HG02678 (cell line): Measurements from ENCODE around the gene SERINC1.
"Not testable (repeated sequence)": the region's sequence is repeated elsewhere in the genome, so short reads cannot be mapped to it uniquely, and the experiment has no call there.

ENCODE experiments used
- ATAC-seq: cut with Tn5 transposase; IDR thresholded peaks from one replicate; pipeline ENCODE4 v1.9.1; 2021; ENCODE audit warnings: mild to moderate bottlenecking, moderate library complexity; ENCODE audit not compliant: unreplicated experiment

Gene SERINC1

DNA sequence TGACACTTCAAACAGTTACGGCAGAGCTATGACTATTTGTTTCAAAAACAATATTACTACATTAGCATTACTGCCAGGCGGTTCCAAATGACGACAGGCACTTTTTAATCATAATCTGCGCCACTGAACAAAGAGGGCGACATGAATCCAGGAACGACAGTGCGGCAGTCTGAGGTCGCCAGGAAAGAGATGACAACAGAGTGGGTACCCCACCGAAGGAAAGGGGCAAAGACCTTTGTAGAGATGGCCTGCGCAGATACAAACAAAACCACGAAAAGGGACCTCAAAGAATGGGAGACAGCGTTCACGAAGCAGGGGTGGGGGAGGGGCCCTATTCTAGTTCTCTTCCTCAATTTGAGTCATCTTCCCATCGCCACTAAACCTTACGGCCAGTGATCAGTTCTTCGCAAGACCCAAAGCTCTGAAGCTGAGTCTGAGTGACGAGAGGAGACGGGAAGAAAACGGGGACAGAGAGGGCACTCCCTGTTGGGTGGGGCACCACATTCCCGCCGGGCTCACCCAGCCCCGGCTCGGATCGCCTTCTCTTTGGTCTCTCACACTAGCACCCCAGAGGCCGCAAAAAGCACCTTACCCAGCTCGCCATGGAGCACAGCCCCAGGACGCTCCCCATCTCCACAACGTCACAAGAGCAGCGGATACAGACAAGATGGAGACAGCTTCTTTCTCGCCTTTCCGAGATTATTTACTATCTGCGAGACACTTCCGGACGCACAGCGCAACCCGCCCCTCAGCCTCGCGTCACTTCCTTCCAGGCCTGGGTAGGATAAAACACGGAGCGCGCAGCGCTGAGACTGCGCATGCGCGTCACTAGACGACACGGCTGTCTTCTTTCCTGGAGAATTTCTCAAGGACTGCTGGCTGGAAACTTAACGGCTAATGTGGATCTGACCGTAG lies at the start of gene SERINC1:
TSS of gene SERINC1 (minus strand) at position 701 of the 915 bp plus-strand sequence. CDS start at position 631, 70 bp downstream.
- ATAC-seq, result peak; percentile 99

DNA sequence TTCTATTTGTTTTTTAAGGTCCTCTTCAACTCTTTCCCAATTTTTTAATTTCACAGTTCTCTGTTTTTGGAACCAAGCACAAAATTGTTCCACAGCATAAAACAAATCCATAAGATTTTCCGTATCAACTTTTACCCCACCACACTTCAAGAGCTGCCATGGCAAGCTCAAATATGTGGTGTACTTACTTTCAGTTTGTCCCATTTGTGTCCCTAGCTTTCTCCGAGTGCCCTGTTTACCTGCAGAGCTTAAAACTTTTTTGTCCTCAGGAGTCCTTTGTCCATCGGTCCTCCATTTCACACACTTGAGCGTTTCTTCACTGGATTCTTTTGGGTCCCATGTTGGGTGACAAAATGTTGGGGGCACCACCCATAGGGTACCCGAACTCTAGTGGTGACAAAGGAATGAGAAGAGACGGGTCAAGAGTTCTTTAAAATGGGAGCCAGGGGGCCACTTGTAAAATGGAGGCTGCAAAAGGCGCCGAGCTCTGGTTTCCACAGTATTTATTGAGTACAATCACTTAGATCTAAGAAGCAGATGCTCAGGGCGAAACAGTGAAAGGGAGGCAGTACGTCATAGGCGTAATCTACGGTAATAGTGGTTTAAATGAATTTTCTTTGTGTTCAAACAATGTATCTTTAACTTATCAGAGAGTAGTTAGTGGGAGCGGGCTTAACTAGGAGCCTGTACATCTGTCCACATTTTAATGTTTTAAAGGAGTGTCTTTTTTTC lies 39.8 kb upstream of the SERINC1 start:
- no peak for ATAC-seq

DNA sequence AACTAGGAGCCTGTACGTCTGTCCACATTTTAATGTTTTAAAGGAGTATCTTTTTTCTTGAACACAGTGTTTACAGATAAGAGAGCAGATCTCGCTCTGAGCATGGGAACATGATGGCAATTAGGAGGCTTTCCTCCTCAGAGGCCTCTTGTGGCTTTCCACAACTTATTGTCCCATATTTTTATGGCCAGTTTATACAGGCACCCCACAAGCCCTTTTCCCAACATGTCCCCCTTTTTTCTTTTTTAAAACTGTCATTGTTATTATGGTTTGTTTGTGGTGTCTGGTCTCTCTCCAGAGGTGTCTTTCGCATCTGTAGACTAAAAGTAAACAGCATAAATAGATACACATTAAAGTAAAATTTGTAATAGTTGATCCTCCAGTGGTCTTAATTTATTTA lies 33.6 kb upstream of the SERINC1 start:
- not testable (repeated sequence) for ATAC-seq

DNA sequence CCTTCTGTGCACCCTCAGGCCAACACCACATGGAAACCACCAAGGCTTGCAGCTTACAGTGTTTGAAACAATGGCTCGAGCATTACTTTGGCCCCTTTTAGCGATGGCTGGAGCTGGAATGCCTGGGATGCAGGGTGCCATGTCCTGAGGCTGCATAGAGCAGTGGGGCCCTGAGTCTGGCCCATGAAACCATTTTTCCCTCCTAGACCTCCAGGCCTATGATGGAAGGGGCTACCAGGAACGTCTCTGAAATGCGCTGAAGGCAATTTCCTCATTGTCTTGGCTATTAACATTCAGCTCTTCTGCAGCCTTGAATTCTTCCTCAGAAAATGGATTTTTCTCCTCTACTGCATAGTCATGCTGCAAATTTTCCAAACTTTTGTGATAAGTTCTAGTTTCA lies 29.9 kb upstream of the SERINC1 start:
- no peak for ATAC-seq

DNA sequence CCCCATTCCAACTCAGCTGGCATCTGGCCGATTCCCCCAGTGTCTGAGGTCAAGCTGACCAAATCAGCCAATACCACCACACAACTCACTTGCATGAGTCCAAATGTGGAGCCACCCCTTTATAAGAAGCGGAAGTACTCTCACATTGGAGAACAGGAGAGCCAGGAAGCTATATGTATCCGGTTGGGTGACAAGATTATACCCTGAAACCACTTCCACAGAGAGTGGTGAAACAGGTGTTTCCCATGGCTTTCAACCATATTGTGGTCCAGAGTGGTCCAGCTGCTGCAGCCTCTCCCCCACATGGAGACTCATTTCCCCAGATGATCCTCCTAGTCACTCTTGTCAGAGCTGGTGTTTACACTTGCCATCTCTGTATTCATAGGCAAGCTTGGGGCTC lies 24.0 kb upstream of the SERINC1 start:
- ATAC-seq, result peak; percentile 49

DNA sequence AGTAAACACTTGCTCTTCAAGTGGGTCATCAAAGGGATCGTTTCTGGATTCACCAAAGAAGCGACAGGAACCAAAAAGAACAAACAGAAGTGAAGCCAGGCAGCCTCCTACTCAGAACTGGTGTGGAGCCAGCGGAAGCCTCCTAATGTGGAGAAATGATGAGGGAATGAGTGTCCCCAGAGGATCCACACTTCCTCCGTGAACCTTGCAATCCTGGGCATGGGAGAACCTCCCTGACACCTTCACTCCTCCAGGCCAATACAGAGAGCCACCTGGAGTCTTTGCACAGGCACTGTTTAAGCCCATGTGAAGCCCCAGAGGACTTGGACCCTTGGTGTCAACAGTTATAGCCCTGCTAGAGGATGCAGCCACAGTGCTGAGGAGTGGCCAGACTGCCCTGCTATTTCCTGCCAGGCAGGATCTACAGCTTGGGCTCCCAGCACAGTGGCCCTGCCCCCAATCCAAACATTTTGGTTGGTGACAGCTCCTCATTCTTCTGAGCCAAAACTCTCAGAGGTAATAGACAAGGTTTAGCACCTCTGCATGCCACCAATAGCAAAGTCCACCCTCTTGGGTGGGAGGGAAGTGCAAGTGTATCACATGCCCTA lies 23.2 kb upstream of the SERINC1 start:
- no peak for ATAC-seq

DNA sequence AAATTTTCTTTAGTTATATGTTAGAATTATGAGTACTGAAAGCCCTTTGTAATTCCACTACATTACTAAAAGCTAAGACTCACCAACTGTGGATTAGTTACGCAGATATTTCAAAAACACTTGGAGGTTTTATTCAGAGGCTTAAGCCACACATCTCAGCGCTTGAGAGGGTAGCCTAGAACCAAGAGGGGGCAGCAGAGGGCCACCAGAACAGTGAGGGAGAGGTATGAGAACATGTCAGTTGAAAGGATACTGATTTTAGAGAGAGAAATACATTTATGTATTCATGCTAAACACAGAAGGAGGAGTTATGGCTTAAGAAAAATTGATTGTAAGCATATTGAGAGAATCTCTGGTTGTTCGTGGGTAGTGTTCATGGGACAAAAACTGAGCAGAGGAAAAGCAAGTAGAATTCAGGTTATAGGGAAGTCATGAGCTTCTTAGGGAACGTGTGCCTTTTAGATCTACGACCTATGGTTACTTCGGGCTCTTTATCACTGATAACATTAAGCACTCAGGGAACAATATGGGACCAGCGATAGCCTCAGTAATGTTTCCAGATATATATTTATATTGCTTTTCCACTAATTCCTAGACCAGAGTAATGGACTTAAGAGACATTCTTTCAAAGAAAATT lies 20.4 kb upstream of the SERINC1 start:
- ATAC-seq, result peak; percentile 96

DNA sequence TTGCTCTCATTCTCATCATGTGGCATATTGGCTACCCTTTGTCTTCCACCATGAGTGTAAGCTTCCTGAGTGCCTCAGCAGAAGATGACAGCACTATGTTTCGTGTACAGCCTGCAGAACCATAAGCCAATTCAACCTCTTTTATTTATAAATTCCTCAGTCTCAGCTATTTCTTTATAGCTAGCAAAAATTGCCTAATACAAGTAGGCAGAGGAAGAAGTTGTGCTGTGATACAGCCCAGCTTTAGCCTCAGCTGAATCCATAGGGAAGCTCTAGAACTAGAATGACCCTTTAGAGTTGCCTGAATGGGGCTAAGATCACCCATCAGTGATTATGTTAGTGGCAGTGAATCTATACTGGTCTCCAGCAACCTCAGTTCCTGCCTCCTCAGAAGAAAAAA lies 19.0 kb upstream of the SERINC1 start:
- ATAC-seq, result no peak

DNA sequence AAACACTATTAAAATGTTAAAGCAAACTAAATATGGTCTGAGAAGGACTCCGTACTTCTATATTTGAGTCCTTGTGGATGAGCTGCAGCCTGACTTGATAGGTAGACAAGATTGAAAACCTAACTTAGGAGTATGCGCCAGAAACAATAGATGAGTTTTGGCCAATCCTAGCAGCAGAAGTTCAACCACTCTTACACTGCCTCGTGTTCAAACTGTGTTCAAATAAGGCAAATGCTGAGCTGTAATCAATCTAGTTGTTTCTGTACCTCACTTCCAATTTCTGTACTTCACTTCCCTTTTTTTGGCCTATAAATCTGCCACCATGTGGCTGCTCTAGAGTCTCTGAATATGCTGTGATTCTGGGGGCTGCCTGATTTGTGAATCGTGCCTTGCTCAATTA lies 13.2 kb upstream of the SERINC1 start:
- peak; percentile 79 for ATAC-seq

DNA sequence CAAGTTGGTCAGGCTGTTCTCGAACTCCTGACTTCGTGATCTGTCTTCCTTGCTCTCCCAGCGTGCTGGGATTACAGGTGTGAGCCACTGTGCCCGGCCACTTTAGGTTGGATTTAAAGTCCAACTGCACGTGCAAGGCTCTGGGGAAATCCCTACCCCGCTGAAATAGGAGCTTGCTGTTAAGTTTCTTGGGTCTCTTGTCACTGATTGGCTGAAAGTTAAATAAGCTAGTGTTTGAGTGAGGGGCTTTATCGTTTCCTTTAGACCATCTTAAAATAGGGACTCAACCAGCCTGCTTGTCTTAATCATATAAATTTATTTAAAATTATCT lies 11.1 kb upstream of the SERINC1 start:
- no peak for ATAC-seq

DNA sequence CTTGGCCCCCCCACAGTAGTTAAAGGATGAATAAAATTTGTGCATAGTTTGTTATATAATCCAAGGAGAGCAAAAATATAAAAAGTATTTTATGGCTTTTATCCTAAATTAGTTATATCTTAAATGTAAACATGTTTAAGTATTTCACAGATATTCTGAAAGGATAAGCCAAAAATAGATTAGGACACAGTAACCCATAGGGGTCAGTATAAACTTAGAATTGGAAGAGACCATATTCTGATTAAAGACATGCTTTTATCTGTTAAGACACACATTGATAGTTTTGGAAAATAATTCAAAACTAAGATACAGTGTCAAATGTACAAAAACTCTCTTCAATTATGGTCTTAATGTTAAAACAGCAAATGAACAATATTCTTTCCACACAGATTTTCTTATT lies 4.5 kb upstream of the SERINC1 start:
- no peak for ATAC-seq

DNA sequence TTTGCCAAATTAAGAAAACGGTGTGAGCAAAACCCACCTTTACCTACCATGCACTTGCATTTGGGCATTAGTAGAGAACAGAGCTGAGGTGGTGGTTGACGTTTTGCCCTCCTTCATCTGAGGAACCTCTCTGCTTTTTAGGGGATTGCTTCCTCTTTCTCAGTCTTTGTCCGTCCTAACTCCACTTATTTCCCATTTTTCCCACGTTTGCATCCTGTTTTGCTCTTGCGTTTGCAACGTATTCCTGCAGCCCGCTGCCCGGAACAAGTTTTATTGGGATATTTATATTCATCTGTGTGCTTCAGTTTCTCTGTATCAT lies 374 bp upstream of the SERINC1 start:
- ATAC-seq, result peak; percentile 56

DNA sequence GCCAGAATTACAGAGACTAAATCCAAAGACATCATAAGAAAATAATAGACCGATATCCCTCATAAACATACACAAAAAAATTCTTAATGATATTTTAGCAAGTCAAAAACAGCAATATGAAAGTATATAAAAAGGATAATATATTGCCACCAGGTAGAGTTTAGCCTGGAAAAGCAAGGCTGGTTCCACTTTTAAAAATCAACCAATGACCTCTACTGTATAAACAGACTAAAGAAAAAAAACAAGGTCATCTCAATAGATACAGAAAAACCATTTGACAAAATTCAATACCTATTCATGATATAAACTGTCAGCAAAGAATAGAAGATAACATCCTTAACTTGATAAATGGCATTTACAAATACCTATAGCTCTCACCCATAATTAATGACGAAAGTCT lies 9.7 kb downstream of the SERINC1 start:
- no peak for ATAC-seq

DNA sequence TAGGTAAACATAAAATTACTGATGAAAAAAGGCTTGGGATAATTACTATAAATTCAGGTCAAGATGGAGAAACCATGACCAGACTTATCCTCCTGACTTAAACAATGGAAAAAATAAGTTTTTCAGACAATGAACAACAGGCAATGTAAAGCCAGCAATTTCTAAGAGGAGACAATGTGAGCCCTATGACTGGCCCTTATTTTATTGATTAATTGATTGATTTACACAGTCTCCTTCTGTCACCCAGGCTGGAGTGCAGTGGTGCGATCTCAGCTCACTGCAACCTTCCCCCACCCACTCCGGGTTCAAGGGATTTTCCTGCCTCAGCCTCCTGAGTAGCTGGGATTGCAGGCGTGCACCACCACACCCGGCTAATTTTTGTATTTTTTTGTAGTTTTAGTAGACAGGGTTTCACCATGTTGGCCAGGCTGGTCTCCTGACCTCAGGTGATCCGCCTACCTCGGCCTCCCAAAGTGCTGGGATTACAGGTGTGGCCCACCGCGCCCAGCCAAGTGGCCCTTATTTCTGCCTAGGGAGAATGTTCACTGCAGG lies 11.7 kb downstream of the SERINC1 start:
- ATAC-seq, result not testable (repeated sequence)

DNA sequence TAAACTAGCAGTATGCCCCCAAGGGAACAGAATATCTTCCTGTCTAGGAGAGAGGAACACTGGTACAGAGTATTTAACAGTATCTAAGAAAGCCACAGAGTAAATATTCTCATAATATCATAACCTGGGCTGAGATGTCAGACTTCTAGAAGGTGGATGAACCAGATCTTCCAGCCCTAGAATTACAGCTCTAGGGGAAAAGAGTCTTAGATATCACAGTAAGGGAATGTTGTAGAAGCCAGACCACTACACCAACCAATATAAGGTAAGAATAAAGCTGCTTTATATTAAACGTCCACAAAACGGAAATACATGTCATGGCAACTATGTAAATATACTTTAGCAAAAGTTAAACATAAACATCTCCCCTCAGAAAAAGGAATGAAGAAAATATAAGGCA lies 12.4 kb downstream of the SERINC1 start:
- no peak for ATAC-seq

DNA sequence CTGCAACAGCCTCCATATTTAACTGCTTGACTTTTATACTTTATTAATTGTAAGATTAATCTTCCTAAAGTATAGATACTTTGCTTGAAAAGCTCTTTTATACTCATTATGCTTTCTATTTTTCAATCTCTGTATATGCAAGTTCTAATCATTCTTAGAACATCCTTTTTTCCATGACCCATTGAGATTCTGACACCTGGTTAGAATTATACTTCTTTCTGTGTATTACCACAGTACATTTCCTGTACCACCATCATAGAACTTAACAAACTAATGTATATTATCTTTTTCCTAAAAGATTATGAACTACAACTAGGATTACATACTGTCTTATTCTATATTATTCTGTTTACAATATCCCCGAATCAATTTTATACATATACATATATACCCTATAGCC lies 13.5 kb downstream of the SERINC1 start:
- no peak for ATAC-seq

DNA sequence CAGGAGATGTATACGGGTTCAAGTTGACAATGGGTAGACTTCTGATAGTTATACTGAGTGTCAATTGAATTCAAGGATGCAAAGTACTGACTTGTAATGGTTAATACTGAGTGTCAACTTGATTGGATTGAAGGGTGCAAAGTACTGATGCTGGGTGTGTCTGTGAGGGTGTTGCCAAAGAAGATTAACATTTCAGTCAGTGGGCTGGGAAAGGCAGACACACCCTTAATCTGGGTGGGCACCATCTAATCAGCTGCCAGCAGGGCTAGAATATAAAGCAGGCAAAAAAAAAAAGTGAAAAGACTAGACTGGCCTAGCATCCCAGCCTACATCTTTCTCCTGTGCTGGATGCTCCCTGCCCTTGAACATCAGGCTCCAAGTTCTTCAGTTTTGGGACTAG lies 16.5 kb downstream of the SERINC1 start:
- not testable (repeated sequence) for ATAC-seq

DNA sequence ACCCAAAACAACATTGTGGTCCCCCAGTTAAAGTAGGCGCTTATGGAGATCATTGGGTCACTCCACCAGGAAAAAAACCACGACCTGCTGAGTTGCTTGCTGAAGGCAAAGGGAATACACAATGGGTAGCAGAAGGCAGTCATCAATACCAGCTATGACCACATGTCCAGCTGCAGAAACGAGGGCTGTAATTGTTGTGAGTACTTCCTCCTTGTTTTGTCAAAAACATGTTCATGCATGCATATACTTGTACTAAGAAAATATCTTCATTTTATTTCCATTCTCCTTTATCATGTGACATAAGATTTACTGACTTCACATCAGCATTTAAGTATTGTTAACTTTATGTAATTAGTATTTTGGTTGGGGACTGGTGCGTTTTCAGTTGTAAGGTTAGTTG lies 16.9 kb downstream of the SERINC1 start:
- ATAC-seq, result no peak

DNA sequence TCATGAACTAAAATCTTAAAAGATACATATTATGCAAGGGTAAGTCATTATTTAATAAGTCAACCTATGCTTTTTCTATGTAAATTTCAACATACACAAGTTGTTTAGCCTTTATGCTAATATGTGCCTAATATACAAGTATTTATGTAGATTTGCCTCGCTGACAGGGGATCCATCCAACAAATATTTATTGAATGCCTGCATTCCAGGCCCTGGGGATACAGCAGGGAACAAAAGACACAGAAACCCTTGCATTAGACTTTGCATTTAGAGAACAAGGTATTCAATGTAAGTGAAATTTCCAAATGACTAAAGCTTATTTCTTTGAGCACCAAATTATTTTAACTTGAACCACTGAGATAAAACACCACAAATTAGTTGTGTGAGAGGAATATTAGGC lies 19.1 kb downstream of the SERINC1 start:
- no peak for ATAC-seq

DNA sequence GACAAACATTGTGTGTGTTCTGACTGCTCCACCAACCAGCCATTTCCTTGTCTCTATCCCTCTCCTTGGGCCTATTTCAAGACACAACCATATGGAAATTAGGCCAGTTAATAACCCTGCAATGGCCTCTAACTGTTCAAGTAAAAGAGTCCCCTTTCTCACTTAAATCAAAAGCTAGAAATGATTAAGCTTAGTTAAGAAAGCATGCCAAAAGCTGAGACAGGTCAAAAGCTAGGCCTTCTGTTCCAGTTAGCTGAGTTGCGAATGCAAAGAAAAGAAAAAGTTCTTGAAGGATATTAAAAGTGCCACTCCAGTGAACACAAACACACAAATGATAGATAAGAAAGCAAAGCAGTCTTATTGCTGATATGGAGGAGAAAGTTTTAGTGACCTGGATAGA lies 22.5 kb downstream of the SERINC1 start:
- no peak for ATAC-seq

DNA sequence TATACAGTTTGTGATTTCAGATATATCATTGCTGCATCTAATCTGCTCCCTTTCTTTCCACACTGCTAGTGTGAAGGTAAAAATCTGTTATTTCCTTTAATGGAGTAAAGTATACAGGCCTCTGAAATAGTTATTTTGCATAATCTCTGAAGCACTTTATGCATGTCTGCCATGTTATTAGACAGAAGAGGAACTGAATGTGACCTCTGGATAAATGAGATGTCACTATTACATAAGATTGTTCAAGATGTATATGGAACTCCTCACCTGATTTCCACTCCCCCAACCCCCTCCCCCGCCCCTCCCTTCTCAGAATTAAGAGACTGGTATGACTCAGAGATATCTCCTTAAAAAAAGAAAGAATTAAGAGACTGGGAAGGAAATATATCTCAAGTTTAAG lies 26.3 kb downstream of the SERINC1 start:
- ATAC-seq, result no peak
